Keratinocyte (primary cell): ENCODE measurements around the gene EEIG2.

Experiments used
- EZH2 ChIP-seq: IDR thresholded peaks from one replicate; pipeline ENCODE4 v1.6.1; 2012; ENCODE audit warnings: inconsistent platforms, mild to moderate bottlenecking, low read length, moderate library complexity
- TF ChIP-seq, protein P1 (sequence below), 3 experiments: IDR thresholded peaks in 1 of 3; conservative IDR thresholded peaks in 1 of 3; optimal IDR thresholded peaks in 1 of 3; 2 replicates in 2 of 3; 3 replicates in 1 of 3; pipeline versions ENCODE3 to v1.5.1; 2011; ENCODE audit warnings: low read length in 3 of 3, mild to moderate bottlenecking in 3 of 3, moderate library complexity in 2 of 3, control low read depth in 1 of 3, inconsistent platforms in 1 of 3; ENCODE audit not compliant: insufficient read depth in 2 of 3; ENCODE audit errors: extremely low read depth in 1 of 3

DNA sequence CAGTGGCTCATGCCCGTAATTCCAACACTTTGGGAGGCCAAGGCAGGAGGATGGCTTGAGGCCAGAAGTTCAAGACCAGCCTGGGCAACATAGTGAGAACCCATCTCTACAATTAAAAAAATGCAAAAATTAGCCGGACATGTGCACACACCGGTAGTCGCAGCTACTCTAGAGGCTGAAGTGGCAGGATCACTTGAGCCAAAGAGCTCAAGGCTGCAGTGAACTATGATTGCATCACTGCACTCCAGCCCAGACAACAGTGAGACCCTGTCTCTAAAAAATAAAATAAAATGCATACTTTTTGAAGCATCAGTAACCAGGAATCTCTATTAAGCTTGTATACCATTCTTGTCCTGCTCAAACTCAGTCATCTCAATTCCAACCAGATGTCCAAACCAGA, 27.2 kb upstream of the EEIG2 start:
- TF ChIP-seq, protein P1, sequence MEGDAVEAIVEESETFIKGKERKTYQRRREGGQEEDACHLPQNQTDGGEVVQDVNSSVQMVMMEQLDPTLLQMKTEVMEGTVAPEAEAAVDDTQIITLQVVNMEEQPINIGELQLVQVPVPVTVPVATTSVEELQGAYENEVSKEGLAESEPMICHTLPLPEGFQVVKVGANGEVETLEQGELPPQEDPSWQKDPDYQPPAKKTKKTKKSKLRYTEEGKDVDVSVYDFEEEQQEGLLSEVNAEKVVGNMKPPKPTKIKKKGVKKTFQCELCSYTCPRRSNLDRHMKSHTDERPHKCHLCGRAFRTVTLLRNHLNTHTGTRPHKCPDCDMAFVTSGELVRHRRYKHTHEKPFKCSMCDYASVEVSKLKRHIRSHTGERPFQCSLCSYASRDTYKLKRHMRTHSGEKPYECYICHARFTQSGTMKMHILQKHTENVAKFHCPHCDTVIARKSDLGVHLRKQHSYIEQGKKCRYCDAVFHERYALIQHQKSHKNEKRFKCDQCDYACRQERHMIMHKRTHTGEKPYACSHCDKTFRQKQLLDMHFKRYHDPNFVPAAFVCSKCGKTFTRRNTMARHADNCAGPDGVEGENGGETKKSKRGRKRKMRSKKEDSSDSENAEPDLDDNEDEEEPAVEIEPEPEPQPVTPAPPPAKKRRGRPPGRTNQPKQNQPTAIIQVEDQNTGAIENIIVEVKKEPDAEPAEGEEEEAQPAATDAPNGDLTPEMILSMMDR (optimal IDR thresholded peaks at IDR 0.05 in 1 of 3, IDR thresholded peaks at IDR 0.05 in 1 of 3, conservative IDR thresholded peaks at IDR 0.05 in 1 of 3; ENCODE audit: extremely low read depth in 1 of 3, insufficient read depth in 2 of 3, low read length in 3 of 3): no peak
- no peak for TF ChIP-seq EZH2
